Retinal pigment epithelial cell (primary cell): ENCODE data around the gene PRKAG2.

Experiments
- DNase-seq: peaks from one replicate; pipeline ENCODE4 v3.0.0-alpha.2; 2010; ENCODE audit warnings: low read depth
- H3K4me3 ChIP-seq: 2 replicates; pipeline ENCODE4 v1.5.1; 2011; ENCODE audit warnings: mild to moderate bottlenecking, low read length, control low read depth, moderate library complexity
- TF ChIP-seq, protein P1 (sequence below): conservative IDR thresholded peaks from 2 replicates; pipeline ENCODE4 v1.5.1; 2011; ENCODE audit warnings: low read depth, low read length, control low read depth, inconsistent platforms

PRKAG2 gene

DNA sequence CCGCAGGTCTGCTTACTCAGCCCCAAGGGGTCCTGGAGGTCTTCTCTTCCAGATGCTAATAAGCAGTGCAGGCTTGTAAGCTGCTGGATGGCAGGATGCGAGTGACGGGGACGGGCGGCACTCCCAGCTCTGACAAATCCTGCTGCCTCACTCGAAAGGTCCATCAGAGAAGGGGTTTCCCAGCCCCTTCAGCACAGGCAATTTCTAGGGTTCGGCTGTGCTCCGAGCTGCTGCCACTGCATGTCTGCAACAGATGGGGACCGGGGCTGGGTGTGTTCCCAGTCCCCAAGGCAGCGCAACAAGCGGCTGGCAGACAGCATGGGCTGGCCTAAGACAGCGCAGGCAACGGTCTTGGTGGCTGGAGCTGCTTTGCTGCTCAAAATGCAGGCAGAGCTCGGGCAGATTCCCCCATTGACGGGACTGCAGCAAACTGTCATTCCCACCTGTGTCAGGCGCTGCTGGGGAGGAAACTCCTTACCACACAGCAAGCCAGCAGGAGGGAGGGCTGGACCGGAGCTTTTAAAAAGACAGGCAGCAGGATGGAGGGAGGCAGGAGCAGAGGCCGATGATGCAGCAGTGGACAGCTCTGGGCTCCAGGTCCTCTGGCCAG is 62.4 kb downstream of the PRKAG2 start:
- TF ChIP-seq, protein P1, sequence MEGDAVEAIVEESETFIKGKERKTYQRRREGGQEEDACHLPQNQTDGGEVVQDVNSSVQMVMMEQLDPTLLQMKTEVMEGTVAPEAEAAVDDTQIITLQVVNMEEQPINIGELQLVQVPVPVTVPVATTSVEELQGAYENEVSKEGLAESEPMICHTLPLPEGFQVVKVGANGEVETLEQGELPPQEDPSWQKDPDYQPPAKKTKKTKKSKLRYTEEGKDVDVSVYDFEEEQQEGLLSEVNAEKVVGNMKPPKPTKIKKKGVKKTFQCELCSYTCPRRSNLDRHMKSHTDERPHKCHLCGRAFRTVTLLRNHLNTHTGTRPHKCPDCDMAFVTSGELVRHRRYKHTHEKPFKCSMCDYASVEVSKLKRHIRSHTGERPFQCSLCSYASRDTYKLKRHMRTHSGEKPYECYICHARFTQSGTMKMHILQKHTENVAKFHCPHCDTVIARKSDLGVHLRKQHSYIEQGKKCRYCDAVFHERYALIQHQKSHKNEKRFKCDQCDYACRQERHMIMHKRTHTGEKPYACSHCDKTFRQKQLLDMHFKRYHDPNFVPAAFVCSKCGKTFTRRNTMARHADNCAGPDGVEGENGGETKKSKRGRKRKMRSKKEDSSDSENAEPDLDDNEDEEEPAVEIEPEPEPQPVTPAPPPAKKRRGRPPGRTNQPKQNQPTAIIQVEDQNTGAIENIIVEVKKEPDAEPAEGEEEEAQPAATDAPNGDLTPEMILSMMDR, result no peak
- no peak for DNase-seq
- H3K4me3 ChIP-seq, result no peak overlapping the region

DNA sequence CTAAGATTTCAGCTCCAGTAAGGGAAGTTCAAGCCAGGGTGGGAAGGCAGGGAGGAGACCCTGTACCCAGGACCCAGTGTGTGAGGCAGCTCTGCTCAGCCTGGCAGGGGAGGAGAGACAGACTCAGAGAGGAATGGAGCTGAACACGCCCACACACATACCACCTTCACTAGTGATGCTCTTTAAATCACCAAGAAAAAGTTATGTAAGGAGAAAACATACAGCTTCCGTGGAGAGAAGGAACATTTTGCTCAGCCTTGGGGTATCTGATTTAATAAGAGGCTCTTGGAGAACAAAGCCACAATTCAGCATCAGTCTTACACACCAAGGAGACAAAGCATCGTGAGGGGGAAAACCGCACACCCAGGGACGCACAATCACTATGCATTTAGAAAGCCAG is 62.9 kb downstream of the PRKAG2 start:
- DNase-seq, result no peak
- H3K4me3 ChIP-seq, result no peak overlapping the region
- TF ChIP-seq, protein P1, result no peak

DNA sequence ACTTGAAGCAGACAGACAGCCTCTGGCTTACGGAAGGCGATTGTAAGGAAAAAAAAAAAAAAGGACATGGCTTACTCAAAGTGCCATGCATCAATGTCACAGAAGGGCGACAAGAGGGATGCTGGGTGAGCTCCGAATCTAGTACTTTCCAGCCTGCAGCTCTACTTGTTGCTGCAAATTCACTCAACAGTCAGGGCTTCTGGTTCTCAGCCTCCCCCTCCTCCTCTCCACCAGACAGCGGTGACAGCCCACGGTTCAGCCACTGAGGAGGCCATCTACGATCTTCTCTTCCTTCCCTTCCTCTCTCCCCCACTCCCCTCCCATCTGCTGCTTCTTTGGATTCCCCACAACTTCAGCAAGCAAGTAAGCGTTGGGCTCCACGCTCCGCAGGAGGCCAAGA is 63.5 kb downstream of the PRKAG2 start:
- no peak overlapping the region for H3K4me3 ChIP-seq
- no peak for DNase-seq
- TF ChIP-seq, protein P1, result no peak

DNA sequence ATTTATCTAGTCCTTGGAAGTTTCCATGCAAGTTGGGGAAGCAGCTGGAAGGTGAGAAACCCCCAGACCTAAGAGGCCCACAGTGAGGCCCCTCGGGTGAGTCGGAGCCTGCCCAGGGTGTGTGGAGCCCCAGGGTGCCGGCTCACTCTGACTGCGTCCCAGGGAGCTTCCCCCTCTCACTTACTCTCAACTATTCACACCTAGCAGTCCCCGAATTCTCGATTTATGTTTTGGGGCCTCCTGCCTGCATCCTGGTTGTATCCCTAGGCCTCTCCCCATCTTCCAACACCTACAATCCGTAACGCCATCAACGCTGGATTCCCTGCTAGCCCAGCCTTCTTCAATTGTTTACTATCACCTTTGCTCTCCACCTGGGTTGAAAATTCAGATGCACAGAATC is 63.9 kb downstream of the PRKAG2 start:
- no peak for DNase-seq
- no peak overlapping the region for H3K4me3 ChIP-seq
- TF ChIP-seq, protein P1, result no peak

DNA sequence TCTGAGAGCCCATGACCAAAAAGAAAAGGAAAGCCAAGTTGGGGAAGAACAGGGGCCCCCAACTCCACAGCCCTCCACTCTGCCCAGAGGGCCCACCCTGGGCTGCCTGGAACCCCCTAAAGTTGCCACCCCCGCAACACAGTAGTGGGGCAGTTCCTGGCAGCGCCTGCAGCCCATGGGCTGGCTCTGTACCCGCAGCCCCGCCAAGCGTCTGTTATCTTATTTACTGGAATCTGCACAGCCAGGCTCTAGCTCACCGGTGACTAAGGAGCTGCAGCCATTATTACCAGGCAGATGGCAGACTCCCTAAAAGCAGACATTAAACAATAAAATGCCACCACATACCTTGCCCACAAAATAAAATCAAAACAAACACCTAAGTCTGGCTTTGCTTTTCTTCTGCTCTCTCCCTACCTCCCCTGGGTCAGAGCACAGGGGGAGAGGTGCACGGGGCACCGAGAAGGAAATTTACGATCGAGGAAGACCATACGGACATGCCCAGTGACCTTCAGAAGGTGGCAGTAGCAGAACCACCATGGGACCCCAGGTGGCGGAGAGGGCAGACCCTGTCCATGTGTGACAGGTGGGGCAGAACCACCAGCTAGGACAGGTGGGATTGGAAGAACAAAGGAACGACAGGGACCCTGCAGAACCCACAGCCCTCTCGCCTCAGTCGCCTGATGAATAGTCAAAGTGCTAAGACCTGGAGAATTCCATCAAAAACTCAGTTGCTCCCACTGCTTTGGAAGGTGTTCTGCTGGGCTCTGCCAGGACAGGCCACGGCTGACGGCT is 66.3 kb downstream of the PRKAG2 start:
- TF ChIP-seq, protein P1, result no peak
- DNase-seq, result no peak
- H3K4me3 ChIP-seq, result no peak overlapping the region

DNA sequence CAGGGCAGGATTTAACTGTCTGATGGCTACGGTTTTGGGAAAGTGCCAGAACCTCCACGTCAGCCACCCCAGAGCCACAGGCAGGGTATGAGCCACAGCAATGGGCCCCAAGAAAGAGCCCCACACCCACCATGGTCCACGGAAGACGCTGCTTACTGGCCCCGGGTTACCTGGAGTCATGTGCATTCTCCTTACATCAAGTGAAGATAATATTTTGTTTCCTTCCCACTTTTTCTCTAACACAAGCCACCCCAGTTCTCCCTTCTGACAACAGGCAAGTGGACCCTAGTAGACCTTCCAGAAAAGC is 67.1 kb downstream of the PRKAG2 start:
- no peak overlapping the region for H3K4me3 ChIP-seq
- TF ChIP-seq, protein P1, result no peak
- DNase-seq, result no peak
